ENCODE measurements around the gene LYZL6. TPM values are rescaled to one million over a fixed set of nuclear protein-coding genes. Genes with fewer than 3 reads are reported as not detected.

LYZL6 gene
- total RNA-seq, 1 donor, result not detected

DNA sequence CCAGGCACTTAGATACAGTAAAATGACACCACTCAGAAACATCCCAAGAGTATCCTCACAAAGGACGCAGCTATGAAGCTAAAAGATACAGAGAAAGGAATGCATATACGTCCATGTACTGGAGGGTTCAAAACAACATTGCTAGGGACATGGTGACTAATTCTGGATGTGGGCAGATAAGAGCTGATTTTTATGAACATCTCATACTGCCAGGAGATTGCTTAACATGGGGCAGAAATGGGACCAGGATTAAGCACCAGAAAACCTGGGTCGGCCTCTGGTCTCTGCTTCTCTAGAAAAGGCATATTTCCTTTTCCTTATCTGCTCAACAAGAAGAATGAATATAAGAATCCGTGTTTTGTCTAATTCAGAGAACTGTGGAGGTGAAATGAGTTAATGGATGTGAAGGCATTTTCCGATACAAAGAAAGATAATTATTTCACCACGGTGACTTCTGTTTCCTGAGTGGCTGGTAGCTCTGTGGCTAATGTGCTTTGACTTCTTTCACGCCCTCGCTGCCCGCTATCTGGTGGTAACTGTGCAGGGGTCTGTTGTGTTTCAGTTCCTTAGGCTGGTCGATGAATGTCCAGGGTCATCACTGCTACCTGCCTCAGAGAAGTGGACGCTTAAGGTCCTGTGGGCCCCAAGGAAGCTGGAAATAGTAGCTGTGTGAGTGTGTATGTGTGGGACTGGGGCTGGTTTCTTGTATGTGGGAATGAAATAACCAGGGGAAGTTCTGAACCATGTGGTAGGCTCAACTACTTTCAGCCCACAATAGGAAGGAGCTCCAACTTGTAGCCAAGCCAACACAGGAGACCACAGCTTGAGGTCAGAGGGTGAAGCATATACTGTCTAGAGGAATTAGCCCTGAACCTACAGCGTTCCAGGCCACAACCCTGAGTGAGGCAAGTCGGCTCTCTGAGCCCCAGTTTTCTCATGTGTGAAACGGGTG, 47.6 kb downstream of the LYZL6 start:
- no peak for TF ChIP-seq CTCF (IDR thresholded peaks at IDR 0.05; ENCODE audit: insufficient read depth, low read depth, low read length)
- peak; percentile 77 for DNase-seq (ENCODE audit: low read depth)
- no peak overlapping the region for H3K4me3 ChIP-seq (ENCODE audit: low read depth, low read length)

DNA sequence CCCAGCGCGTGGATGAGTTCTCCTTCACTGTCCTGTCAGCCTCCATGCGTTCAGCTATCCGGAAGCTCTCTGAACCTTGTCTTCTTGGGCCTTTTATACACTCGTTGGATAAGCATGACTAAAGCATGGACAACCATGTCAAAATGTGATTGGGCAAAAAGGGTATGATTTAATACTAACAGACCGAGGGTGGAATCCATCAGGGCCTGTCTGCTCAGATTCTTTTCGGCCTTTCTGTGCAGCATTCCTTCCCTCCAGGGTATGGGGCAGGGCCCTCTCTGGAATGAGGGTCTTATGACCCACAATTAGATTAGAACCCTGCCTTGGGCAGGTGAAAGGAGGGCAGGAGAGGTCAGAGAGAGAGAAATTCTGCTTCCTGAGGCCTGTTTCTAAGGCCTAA, 49.3 kb downstream of the LYZL6 start:
- TF ChIP-seq CTCF (IDR thresholded peaks at IDR 0.05; ENCODE audit: insufficient read depth, low read depth, low read length), result no peak
- H3K4me3 ChIP-seq (ENCODE audit: low read depth, low read length), result no peak overlapping the region
- DNase-seq (ENCODE audit: low read depth), result no peak

DNA sequence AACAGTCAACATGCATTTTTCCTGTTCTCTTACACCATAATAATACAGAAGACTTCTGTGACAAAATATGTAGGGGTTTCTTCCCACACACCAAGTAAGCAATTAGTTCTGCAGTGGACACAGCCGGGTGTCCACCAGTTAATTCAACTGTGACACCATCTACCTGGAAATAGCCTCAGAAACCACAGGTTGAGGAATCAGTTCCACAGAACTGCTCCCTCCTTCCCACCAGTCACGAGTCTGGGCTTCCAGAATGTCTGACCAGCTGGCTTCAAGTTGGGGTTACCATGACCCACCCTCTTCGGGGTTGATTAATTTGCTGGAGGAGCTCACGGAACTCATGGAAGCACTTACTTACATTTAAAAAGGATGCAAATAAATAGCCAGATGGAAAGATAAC, 49.8 kb downstream of the LYZL6 start:
- DNase-seq (ENCODE audit: low read depth), result no peak
- TF ChIP-seq CTCF (IDR thresholded peaks at IDR 0.05; ENCODE audit: insufficient read depth, low read depth, low read length), result no peak
- no peak overlapping the region for H3K4me3 ChIP-seq (ENCODE audit: low read depth, low read length)

DNA sequence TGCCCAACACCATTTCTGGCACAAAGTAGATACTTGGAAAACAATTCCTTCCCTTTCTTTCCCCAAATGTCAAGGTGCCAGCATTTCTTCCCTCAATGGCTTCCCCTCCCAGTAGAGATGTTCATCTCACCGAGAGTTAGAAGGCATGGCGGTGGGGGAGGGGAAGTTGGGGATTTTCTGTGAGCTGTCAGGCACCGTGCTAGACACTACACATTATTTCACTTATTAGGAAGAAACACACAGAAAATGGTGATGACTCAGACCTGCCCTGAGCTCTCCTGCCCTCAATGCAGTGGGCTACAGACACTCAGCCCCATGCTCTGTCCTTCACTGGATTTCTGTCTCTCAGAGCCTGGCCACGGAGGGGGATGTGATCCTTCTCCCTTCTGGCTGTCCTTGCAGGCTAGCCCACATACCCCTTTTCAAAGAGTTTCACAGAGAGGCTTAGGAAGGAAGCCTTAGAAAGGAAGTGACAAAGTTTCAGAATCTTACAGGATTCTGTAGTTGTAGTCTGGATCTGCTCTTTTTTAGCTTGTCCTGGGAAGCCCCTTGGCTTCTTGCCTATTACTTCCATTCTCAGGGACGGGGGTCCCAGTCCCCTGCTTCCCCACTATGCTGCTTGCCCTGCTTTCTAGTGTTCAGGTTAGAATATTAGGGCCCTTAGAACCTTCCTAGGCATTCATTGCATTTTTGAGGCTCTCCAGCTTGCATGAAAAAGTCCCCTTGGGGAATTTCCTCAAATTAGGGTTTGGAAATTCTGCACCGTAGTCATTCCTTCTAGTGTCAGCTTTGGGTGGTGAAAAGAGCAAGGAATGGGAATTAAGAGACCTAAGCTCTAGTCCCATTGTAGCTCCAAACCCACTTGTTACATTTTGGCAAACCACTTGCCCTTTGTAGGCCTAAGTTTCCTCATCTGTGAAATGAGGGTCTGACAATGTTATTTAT, 51.1 kb downstream of the LYZL6 start:
- peak; percentile 17 for DNase-seq (ENCODE audit: low read depth)
- no peak overlapping the region for H3K4me3 ChIP-seq (ENCODE audit: low read depth, low read length)
- TF ChIP-seq CTCF (IDR thresholded peaks at IDR 0.05; ENCODE audit: insufficient read depth, low read depth, low read length), result no peak

- TF ChIP-seq CTCF (IDR thresholded peaks at IDR 0.05; ENCODE audit: insufficient read depth, low read depth, low read length), result no peak
- no peak for DNase-seq (ENCODE audit: low read depth)
- H3K4me3 ChIP-seq (ENCODE audit: low read depth, low read length), result no peak overlapping the region
Observed at GRCh38 chr17:35891269-35891668, 52.2 kb downstream of the LYZL6 start.

DNA sequence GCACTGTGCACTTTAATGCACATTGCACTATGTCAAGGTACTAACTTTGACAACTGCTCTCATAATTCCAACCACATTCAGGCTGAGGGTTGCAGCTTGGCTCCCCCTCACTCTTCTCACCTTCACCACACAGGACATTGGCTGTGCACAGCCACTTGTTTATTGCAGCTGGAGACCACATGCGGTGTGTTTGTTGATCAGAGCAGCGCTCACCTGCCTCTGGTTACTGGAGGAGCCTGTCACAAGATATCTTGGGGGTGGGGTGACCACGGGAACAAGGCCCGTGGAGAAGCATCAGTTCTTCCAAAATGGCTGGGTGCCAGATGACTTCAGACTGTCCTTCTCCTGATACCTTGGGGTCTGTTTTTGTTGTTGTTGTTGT, 52.7 kb downstream of the LYZL6 start:
- no peak overlapping the region for H3K4me3 ChIP-seq (ENCODE audit: low read depth, low read length)
- DNase-seq (ENCODE audit: low read depth), result no peak
- TF ChIP-seq CTCF (IDR thresholded peaks at IDR 0.05; ENCODE audit: insufficient read depth, low read depth, low read length), result no peak

Data from fibroblast of villous mesenchyme (primary cell).